Neural cell (in vitro differentiated cells): Measurements from ENCODE around the gene GNG12. TPM values are rescaled to one million over a fixed set of nuclear protein-coding genes. Genes with fewer than 3 reads are reported as not detected.
A peak's percentile ranks its signal among the peaks of the same experiment; 100 is the strongest.

Experiments
- H2AFZ ChIP-seq: fragments of 200-600, 300-800 bp; sonication (generic), shearing (Covaris generic); 2 replicates; pipeline ENCODE4 v1.6.0; 2014; ENCODE audit warnings: low read depth, mild to moderate bottlenecking, antibody characterized with exemption, low read length, moderate library complexity
- H3F3A ChIP-seq: fragments of 200-600 bp; shearing (Covaris generic); 2 replicates; pipeline ENCODE4 v1.6.1; 2016; ENCODE audit warnings: mild to moderate bottlenecking, moderate library complexity, mixed read lengths, antibody characterized with exemption, low read length; ENCODE audit not compliant: insufficient read depth, poor library complexity, severe bottlenecking
- H3K27ac ChIP-seq: fragments of 200-600, 300-800 bp; sonication (generic), shearing (Covaris generic); 2 replicates; pipeline ENCODE4 v1.5.1; 2014; ENCODE audit warnings: mild to moderate bottlenecking, low read length, moderate library complexity
- H3K27me3 ChIP-seq: fragments of 300-800, 200-600 bp; sonication (generic), shearing (Covaris generic); 2 replicates; pipeline ENCODE4 v1.6.0; 2014; ENCODE audit warnings: mild to moderate bottlenecking, low read depth, low read length, moderate library complexity; ENCODE audit not compliant: insufficient read depth
- H3K36me3 ChIP-seq: fragments of 300-800, 200-600 bp; sonication (generic), shearing (Covaris generic); 2 replicates; pipeline ENCODE4 v1.5.1; 2014; ENCODE audit warnings: mild to moderate bottlenecking, antibody characterized with exemption, low read length, moderate library complexity; ENCODE audit not compliant: insufficient read depth
- H3K4me2 ChIP-seq: fragments of 300-800, 200-600 bp; sonication (generic), shearing (Covaris generic); 2 replicates; pipeline ENCODE4 v1.6.0; 2014; ENCODE audit warnings: mild to moderate bottlenecking, low read length
- H3K4me3 ChIP-seq: fragments of 300-800, 200-600 bp; sonication (generic), shearing (Covaris generic); 2 replicates; pipeline ENCODE4 v1.5.1; 2014; ENCODE audit warnings: mild to moderate bottlenecking, low read length, moderate library complexity
- H3K79me2 ChIP-seq: fragments of 200-600 bp; shearing (Covaris generic); replicated peaks from 2 replicates; pipeline ENCODE4 v1.6.0; 2014; ENCODE audit warnings: mild to moderate bottlenecking, low read length, moderate library complexity; ENCODE audit not compliant: insufficient read depth
- H3K9ac ChIP-seq: fragments of 300-800, 200-600 bp; sonication (generic), shearing (Covaris generic); 2 replicates; pipeline ENCODE4 v1.6.1; 2016; ENCODE audit warnings: mild to moderate bottlenecking, low read length, mixed read lengths
- H3K9me2 ChIP-seq: fragments of 200-600 bp; shearing (Covaris generic); 2 replicates; pipeline ENCODE4 v1.6.1; 2016; ENCODE audit warnings: mild to moderate bottlenecking, low read length, mixed read lengths; ENCODE audit not compliant: insufficient read depth
- H3K9me3 ChIP-seq: fragments of 200-600, 300-800 bp; sonication (generic), shearing (Covaris generic); 2 replicates; pipeline ENCODE4 v1.6.1; 2016; ENCODE audit warnings: mild to moderate bottlenecking, mixed run types, low read length, moderate library complexity, mixed read lengths
- H4K20me1 ChIP-seq: fragments of 200-600 bp; shearing (Covaris generic); 2 replicates; pipeline ENCODE4 v1.6.1; 2016; ENCODE audit warnings: mild to moderate bottlenecking, mixed run types; ENCODE audit not compliant: insufficient read depth
- EP300 ChIP-seq: fragments of 450-650 bp; conservative IDR thresholded peaks from 2 replicates; pipeline ENCODE4 v1.6.1; 2014; ENCODE audit warnings: antibody characterized with exemption, mild to moderate bottlenecking, moderate library complexity; ENCODE audit not compliant: poor library complexity, severe bottlenecking
- EZH2 ChIP-seq: fragments of 200-600, 300-800 bp; shearing (Covaris generic), sonication (generic); IDR thresholded peaks from 2 replicates; pipeline ENCODE4 v1.6.1; 2014; ENCODE audit warnings: antibody characterized with exemption, low read length, borderline replicate concordance, mild to moderate bottlenecking; ENCODE audit not compliant: insufficient read depth, poor library complexity, severe bottlenecking
- MXI1 ChIP-seq: fragments of 450-650 bp; conservative IDR thresholded peaks from 2 replicates; pipeline ENCODE4 v1.6.1; 2014; ENCODE audit warnings: antibody characterized with exemption, mild to moderate bottlenecking; ENCODE audit not compliant: poor library complexity, severe bottlenecking
- POLR2AphosphoS5 ChIP-seq: IDR thresholded peaks from 2 replicates; pipeline ENCODE4 v1.6.1; 2012
- RAD21 ChIP-seq: fragments of 450-650 bp; conservative IDR thresholded peaks from 2 replicates; pipeline ENCODE4 v1.6.1; 2014; ENCODE audit warnings: antibody characterized with exemption, mild to moderate bottlenecking, moderate library complexity
- TAF1 ChIP-seq: IDR thresholded peaks from 2 replicates; pipeline ENCODE4 v1.6.1; 2012; ENCODE audit warnings: low read depth
- polyA minus RNA-seq: library from RNA; depleted of rRNA, polyadenylated mRNA; stranded (reverse); fragments of >200 nt; gene quantifications from 2 replicates; pipeline ENCODE4 v1.2.3, GENCODE V29; 2014
- polyA plus RNA-seq: library from polyadenylated mRNA; depleted of rRNA; stranded (reverse); fragments of >200 nt; gene quantifications from 2 replicates; pipeline ENCODE4 v1.2.3, GENCODE V29; 2014
- TF ChIP-seq, protein P1 (sequence below): IDR thresholded peaks from 2 replicates; pipeline ENCODE4 v1.6.1; 2012; ENCODE audit warnings: borderline replicate concordance
- TF ChIP-seq, protein P2 (sequence below): fragments of 450-650 bp; IDR thresholded peaks from 2 replicates; pipeline ENCODE4 v1.5.1; 2014; ENCODE audit warnings: antibody characterized with exemption, mild to moderate bottlenecking, moderate library complexity; ENCODE audit not compliant: poor library complexity, severe bottlenecking

The GNG12 gene
- polyA plus RNA-seq = 0.35 and 0.56 TPM in 2 replicates
- 0.69 and 0.73 TPM in 2 replicates for polyA minus RNA-seq

DNA sequence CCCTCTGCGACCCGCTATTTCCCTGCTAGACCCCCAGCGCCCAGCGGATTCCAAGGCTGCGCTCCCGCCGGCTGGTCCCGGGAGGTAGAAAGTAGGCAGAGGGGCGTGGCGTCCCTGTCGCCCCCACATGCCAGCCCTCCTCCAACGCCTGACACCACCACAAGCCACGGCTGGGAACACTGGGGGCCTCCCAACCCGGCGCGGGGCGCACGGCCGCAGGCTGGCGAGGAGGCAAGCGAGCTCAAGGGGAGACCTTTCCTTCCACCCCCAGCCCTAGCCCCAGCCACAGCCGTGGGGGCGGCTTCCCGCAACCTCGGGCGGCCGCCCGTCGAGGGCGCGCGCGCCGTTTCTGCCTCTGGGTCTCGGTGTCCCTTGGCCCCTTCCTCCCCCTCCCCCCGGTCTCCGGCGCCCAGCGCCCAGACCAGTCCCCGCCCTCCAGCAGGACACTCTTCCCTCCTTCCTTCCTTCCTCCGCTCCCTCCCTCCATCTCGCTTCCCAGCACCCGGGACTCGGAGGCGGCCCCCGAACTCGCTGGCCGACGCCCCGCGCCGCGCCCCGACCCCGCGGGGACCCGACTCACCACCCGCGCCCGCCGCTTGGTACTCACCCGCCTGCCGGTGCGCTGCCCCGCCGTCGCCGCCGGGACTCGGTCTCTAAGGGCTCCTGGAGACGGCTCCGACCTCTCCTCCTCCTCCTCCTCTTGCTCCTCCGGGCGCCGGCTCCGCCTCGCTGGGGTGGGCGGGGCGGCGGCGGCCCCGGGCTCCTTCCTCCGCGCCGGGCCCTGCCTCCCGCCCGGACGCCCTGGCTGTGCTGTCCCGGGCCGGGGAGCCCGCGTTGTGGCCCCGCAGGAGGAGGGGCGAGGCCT, at the start of gene GNG12:
Gene GNG12 (minus strand): TSS at position 731 of the 865 bp plus-strand sequence. CDS start 125,781 bp downstream, outside the sequence.
- Histone ChIP-seq H3K9me2 (no peaks in the 10 kb centered on the region), H3K79me2 (no peaks in the 10 kb centered on the region), H3K9ac (no peak within 1 kb of the TSS), H3K27me3 (peaks cover 65% of the 10 kb centered on the region), H3K36me3 (no peaks in the 10 kb centered on the region), H3K9me3 (no peaks in the 10 kb centered on the region), H3K4me3 (peak within 1 kb of the TSS; percentile 65), H4K20me1 (no peaks in the 10 kb centered on the region), H3K27ac (no peak within 1 kb of the TSS), H3K4me2 (peak within 1 kb of the TSS; percentile 74), H3F3A (no peaks in the 10 kb centered on the region), H2AFZ (no peak within 1 kb of the TSS)
- TF ChIP-seq TAF1 = no peak
- TF ChIP-seq EZH2 = peak; percentile 56

DNA sequence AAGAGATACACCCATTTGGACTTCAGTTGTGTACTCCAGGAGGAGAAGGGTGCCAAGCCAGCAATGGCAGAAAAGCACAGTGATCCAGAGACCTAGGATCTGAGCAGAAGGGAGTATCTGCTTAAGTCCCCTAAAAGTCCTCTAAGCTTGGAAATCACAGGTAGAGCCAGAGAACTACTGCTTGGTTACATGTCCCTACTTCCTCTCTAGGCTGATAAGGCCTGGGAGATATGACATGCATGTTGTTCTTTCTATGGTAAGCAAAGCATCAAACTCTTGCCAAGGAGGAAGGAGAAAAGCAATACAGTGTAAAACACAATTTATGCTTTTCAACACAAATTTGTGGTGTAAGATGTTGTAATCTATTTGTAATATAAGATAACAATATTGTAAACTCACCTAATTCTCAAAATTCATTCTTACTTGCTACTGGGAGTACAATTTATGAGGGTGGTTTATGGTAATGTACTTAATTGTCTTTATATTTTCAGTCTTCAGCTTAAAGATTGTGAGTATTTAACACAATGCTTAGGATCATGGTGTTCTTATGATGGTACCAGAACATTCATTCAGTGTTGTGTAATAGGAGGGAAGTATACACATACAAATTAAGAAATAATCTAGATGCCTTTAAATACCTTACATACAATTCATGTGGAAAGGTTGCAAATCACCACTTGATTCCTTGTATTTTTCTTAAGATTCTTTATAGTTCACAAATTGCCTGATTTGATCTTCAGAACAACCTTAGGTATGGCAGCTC, 49.1 kb upstream of the GNG12 start:
- Histone ChIP-seq H3K27me3 (no peaks in the 10 kb centered on the region), H3K36me3 (no peaks in the 10 kb centered on the region), H3F3A (no peaks in the 10 kb centered on the region), H3K4me3 (no peak overlapping the region), H3K9ac (no peak overlapping the region), H3K79me2 (no peaks in the 10 kb centered on the region), H3K27ac (no peak overlapping the region), H2AFZ (no peak overlapping the region), H4K20me1 (no peaks in the 10 kb centered on the region), H3K4me2 (no peak overlapping the region), H3K9me2 (no peaks in the 10 kb centered on the region), H3K9me3 (no peaks in the 10 kb centered on the region)
- TF ChIP-seq EP300 (no peak), EZH2 (no peak), MXI1 (no peak), TAF1 (no peak), POLR2AphosphoS5 (no peak), RAD21 (no peak)
- TF ChIP-seq, protein P1, sequence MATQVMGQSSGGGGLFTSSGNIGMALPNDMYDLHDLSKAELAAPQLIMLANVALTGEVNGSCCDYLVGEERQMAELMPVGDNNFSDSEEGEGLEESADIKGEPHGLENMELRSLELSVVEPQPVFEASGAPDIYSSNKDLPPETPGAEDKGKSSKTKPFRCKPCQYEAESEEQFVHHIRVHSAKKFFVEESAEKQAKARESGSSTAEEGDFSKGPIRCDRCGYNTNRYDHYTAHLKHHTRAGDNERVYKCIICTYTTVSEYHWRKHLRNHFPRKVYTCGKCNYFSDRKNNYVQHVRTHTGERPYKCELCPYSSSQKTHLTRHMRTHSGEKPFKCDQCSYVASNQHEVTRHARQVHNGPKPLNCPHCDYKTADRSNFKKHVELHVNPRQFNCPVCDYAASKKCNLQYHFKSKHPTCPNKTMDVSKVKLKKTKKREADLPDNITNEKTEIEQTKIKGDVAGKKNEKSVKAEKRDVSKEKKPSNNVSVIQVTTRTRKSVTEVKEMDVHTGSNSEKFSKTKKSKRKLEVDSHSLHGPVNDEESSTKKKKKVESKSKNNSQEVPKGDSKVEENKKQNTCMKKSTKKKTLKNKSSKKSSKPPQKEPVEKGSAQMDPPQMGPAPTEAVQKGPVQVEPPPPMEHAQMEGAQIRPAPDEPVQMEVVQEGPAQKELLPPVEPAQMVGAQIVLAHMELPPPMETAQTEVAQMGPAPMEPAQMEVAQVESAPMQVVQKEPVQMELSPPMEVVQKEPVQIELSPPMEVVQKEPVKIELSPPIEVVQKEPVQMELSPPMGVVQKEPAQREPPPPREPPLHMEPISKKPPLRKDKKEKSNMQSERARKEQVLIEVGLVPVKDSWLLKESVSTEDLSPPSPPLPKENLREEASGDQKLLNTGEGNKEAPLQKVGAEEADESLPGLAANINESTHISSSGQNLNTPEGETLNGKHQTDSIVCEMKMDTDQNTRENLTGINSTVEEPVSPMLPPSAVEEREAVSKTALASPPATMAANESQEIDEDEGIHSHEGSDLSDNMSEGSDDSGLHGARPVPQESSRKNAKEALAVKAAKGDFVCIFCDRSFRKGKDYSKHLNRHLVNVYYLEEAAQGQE = no peak
- TF ChIP-seq, protein P2, sequence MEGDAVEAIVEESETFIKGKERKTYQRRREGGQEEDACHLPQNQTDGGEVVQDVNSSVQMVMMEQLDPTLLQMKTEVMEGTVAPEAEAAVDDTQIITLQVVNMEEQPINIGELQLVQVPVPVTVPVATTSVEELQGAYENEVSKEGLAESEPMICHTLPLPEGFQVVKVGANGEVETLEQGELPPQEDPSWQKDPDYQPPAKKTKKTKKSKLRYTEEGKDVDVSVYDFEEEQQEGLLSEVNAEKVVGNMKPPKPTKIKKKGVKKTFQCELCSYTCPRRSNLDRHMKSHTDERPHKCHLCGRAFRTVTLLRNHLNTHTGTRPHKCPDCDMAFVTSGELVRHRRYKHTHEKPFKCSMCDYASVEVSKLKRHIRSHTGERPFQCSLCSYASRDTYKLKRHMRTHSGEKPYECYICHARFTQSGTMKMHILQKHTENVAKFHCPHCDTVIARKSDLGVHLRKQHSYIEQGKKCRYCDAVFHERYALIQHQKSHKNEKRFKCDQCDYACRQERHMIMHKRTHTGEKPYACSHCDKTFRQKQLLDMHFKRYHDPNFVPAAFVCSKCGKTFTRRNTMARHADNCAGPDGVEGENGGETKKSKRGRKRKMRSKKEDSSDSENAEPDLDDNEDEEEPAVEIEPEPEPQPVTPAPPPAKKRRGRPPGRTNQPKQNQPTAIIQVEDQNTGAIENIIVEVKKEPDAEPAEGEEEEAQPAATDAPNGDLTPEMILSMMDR = no peak
